A204.1 (cell line): ENCODE results near the gene PSMA3.

Experiments used
- FAIRE-seq: peaks from 2 replicates; lab custom pipeline; 2012; peaks lifted over from hg19 to GRCh38; lab: Jason Lieb, UNC

The PSMA3 gene

GRCh38 chr14:58299401-58300330, 55.0 kb downstream of the PSMA3 start:
- no peak for FAIRE-seq

- no peak for FAIRE-seq
These were observed 56.8 kb downstream of the PSMA3 start for GRCh38 chr14:58301416-58301815.

GRCh38 chr14:58305730-58306129, 61.1 kb downstream of the PSMA3 start:
- FAIRE-seq = no peak

GRCh38 chr14:58307597-58308316, 63.1 kb downstream of the PSMA3 start:
- no peak for FAIRE-seq

- no peak for FAIRE-seq
These were observed 64.4 kb downstream of the PSMA3 start for GRCh38 chr14:58309086-58309485.

GRCh38 chr14:58313699-58314098, 69.1 kb downstream of the PSMA3 start:
- no peak for FAIRE-seq

- no peak for FAIRE-seq
These were observed 71.0 kb downstream of the PSMA3 start for GRCh38 chr14:58315606-58316005.
